Measurements from ENCODE around the gene CDADC1.

Gene CDADC1

DNA sequence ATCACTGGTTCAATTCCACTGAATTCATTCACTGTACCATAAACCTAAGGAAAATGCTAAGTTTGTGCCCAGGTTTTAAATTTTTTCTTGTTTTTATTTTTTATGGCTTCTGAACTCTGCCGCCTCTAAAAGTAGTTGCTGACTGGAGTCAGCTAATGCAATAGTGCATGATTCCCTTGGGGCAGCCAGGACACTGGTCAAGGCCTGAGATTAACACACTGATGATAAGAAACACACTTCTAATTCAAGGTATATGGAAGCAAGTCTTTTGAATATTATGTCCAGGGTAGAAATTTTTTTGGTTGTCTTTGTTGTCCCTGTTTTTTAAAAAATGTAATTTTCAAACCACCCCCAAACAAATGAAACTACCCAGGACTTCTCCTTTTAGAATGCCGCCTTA lies 72.2 kb downstream of the CDADC1 start:
- Histone ChIP-seq H3K9me3 (ENCODE audit: insufficient read depth, low read depth, low read length) (no peaks in the 10 kb centered on the region), H4K91ac (ENCODE audit: low read depth, low read length) (no peak overlapping the region), H4K8ac (ENCODE audit: low read depth, low read length) (no peak overlapping the region), H3K36me3 (ENCODE audit: control insufficient read depth in 1 of 2, insufficient read depth in 2 of 2, low read length in 2 of 2) (peaks cover 0 to 3% of the 10 kb centered on the region in 2 experiments), H2BK5ac (ENCODE audit: low read depth, low read length, poor library complexity) (no peak overlapping the region), H3K27ac (ENCODE audit: low read depth, low read length) (no peak overlapping the region), H3K14ac (ENCODE audit: low read length) (no peak overlapping the region), H3K23ac (ENCODE audit: low read length) (no peak overlapping the region), H3K27me3 (ENCODE audit: insufficient read depth, low read length) (no peaks in the 10 kb centered on the region), H2AK5ac (ENCODE audit: low read length) (no peak overlapping the region), H3K4ac (ENCODE audit: low read depth, low read length) (no peak overlapping the region), H3K79me2 (ENCODE audit: control insufficient read depth, insufficient read depth, low read length, poor library complexity) (no peaks in the 10 kb centered on the region), H3K18ac (ENCODE audit: low read length) (no peak overlapping the region), H2BK12ac (ENCODE audit: low read length) (no peak overlapping the region), H4K12ac (ENCODE audit: low read depth, low read length) (no peak overlapping the region), H3K4me1 (ENCODE audit: control insufficient read depth in 1 of 2, insufficient read depth in 2 of 2, low read length in 2 of 2) (no peaks in the 10 kb centered on the region), H3K4me3 (ENCODE audit: low read depth, low read length) (no peak overlapping the region), H3K4me2 (ENCODE audit: low read length) (no peak overlapping the region), H3K79me1 (ENCODE audit: low read length) (no peaks in the 10 kb centered on the region), H2BK120ac (ENCODE audit: insufficient read depth, low read length, poor library complexity) (no peak overlapping the region), H3K9ac (ENCODE audit: low read length) (no peak overlapping the region), H2AFZ (ENCODE audit: insufficient read depth, low read length, poor library complexity) (no peak overlapping the region)
- WGBS (ENCODE audit: extremely low coverage, insufficient coverage, insufficient read length): no CpG with 5 or more reads among the region's 2 CpGs
- peak in 1 of 2 donors; percentile 4 for DNase-seq

DNA sequence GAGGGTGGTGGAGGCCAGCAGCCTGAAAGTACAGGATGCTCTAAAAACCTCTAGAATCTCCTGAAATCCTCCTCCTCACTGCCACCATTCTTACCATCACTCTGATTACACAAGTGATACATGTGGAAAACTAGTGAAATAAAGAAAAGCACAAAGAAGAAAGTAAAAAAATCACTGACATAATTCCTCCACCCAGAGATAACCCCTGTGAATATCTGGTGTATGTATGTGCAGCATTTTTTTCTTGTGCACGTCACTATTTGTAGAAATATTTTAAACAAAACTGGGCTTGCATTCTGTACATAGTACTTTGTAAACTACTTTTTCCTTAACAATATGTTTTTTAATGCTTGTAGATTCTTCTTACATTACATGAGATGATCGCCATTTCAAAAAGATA lies 73.2 kb downstream of the CDADC1 start:
- H2AFZ ChIP-seq (ENCODE audit: insufficient read depth, low read length, poor library complexity): no peak overlapping the region
- H2BK120ac ChIP-seq (ENCODE audit: insufficient read depth, low read length, poor library complexity): no peak overlapping the region
- no peak overlapping the region for H2AK5ac ChIP-seq (ENCODE audit: low read length)
- WGBS (ENCODE audit: extremely low coverage, insufficient coverage, insufficient read length): no CpG with 5 or more reads among the region's 2 CpGs
- no peak overlapping the region for H4K12ac ChIP-seq (ENCODE audit: low read depth, low read length)
- H4K8ac ChIP-seq (ENCODE audit: low read depth, low read length): no peak overlapping the region
- no peak overlapping the region for H2BK5ac ChIP-seq (ENCODE audit: low read depth, low read length, poor library complexity)
- H3K23ac ChIP-seq (ENCODE audit: low read length): no peak overlapping the region
- H3K27me3 ChIP-seq (ENCODE audit: insufficient read depth, low read length): no peaks in the 10 kb centered on the region
- H3K18ac ChIP-seq (ENCODE audit: low read length): no peak overlapping the region
- no peaks in the 10 kb centered on the region for H3K4me1 ChIP-seq (ENCODE audit: control insufficient read depth in 1 of 2, insufficient read depth in 2 of 2, low read length in 2 of 2)
- peak in 1 of 2 donors; percentile 81 for DNase-seq
- no peaks in the 10 kb centered on the region for H3K79me2 ChIP-seq (ENCODE audit: control insufficient read depth, insufficient read depth, low read length, poor library complexity)
- H3K9ac ChIP-seq (ENCODE audit: low read length): no peak overlapping the region
- peaks cover 0 to 3% of the 10 kb centered on the region in 2 experiments for H3K36me3 ChIP-seq (ENCODE audit: control insufficient read depth in 1 of 2, insufficient read depth in 2 of 2, low read length in 2 of 2)
- H3K79me1 ChIP-seq (ENCODE audit: low read length): no peaks in the 10 kb centered on the region
- H3K4me3 ChIP-seq (ENCODE audit: low read depth, low read length): no peak overlapping the region
- H2BK12ac ChIP-seq (ENCODE audit: low read length): no peak overlapping the region
- H4K91ac ChIP-seq (ENCODE audit: low read depth, low read length): no peak overlapping the region
- H3K14ac ChIP-seq (ENCODE audit: low read length): no peak overlapping the region
- no peak overlapping the region for H3K4ac ChIP-seq (ENCODE audit: low read depth, low read length)
- no peaks in the 10 kb centered on the region for H3K9me3 ChIP-seq (ENCODE audit: insufficient read depth, low read depth, low read length)
- H3K27ac ChIP-seq (ENCODE audit: low read depth, low read length): no peak overlapping the region
- no peak overlapping the region for H3K4me2 ChIP-seq (ENCODE audit: low read length)

DNA sequence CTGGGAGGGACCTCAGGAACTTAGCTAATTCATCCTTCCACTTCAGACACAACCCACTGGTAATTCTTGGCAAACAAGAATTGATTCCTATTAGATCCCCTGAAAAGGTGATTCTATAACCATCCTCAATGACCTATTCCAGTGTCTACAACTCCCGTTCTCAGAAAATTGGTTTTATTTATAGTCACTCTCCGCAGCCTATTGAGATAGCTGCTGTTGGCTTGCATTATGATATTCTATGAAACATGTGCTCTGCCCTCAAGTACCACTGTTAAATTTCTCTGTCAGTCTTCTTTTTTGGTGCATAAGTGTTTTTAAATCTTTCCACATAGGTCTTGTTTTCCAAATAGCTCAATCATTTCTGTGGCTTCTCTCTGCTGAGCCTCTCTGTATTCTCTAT lies 75.0 kb downstream of the CDADC1 start:
- Histone ChIP-seq H4K12ac (ENCODE audit: low read depth, low read length) (no peak overlapping the region), H3K23ac (ENCODE audit: low read length) (no peak overlapping the region), H4K8ac (ENCODE audit: low read depth, low read length) (no peak overlapping the region), H3K4me1 (ENCODE audit: control insufficient read depth in 1 of 2, insufficient read depth in 2 of 2, low read length in 2 of 2) (no peaks in the 10 kb centered on the region), H3K79me1 (ENCODE audit: low read length) (no peaks in the 10 kb centered on the region), H3K79me2 (ENCODE audit: control insufficient read depth, insufficient read depth, low read length, poor library complexity) (no peaks in the 10 kb centered on the region), H4K91ac (ENCODE audit: low read depth, low read length) (no peak overlapping the region), H3K14ac (ENCODE audit: low read length) (no peak overlapping the region), H2BK12ac (ENCODE audit: low read length) (no peak overlapping the region), H2BK120ac (ENCODE audit: insufficient read depth, low read length, poor library complexity) (no peak overlapping the region), H3K4me2 (ENCODE audit: low read length) (no peak overlapping the region), H2BK5ac (ENCODE audit: low read depth, low read length, poor library complexity) (no peak overlapping the region), H3K27ac (ENCODE audit: low read depth, low read length) (no peak overlapping the region), H2AFZ (ENCODE audit: insufficient read depth, low read length, poor library complexity) (no peak overlapping the region), H3K9ac (ENCODE audit: low read length) (no peak overlapping the region), H3K9me3 (ENCODE audit: insufficient read depth, low read depth, low read length) (no peaks in the 10 kb centered on the region), H3K18ac (ENCODE audit: low read length) (no peak overlapping the region), H3K27me3 (ENCODE audit: insufficient read depth, low read length) (no peaks in the 10 kb centered on the region), H3K36me3 (ENCODE audit: control insufficient read depth in 1 of 2, insufficient read depth in 2 of 2, low read length in 2 of 2) (peaks cover 0 to 5% of the 10 kb centered on the region in 2 experiments), H2AK5ac (ENCODE audit: low read length) (no peak overlapping the region), H3K4ac (ENCODE audit: low read depth, low read length) (no peak overlapping the region), H3K4me3 (ENCODE audit: low read depth, low read length) (no peak overlapping the region)
- no CpG with 5 or more reads among the region's 2 CpGs for WGBS (ENCODE audit: extremely low coverage, insufficient coverage, insufficient read length)
- DNase-seq: no peak

DNA sequence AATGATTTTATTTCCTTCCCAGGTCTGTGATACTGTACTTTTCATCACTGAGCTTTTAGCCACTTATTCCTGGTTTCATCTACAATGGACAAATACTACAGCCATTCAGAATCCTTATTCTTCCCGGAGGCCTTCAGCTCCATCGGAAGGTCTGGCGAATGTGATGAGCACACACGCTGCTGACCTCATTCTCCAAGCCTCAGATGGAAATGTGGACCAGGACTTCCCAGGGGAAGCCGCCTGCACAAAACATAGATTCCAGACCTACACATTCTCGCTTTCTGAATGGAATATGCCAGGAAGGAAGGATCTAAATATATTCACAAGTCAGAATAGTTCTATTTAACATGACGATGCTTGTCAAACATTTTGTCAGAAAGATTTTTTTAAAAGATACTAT lies 75.6 kb downstream of the CDADC1 start:
- H4K91ac ChIP-seq (ENCODE audit: low read depth, low read length): no peak overlapping the region
- no peak overlapping the region for H3K9ac ChIP-seq (ENCODE audit: low read length)
- H3K79me1 ChIP-seq (ENCODE audit: low read length): no peaks in the 10 kb centered on the region
- no peak overlapping the region for H3K4me3 ChIP-seq (ENCODE audit: low read depth, low read length)
- H3K27me3 ChIP-seq (ENCODE audit: insufficient read depth, low read length): no peaks in the 10 kb centered on the region
- DNase-seq: no peak
- no peak overlapping the region for H3K27ac ChIP-seq (ENCODE audit: low read depth, low read length)
- no peak overlapping the region for H4K8ac ChIP-seq (ENCODE audit: low read depth, low read length)
- H2BK120ac ChIP-seq (ENCODE audit: insufficient read depth, low read length, poor library complexity): no peak overlapping the region
- H2AFZ ChIP-seq (ENCODE audit: insufficient read depth, low read length, poor library complexity): no peak overlapping the region
- peaks cover 0 to 5% of the 10 kb centered on the region in 2 experiments for H3K36me3 ChIP-seq (ENCODE audit: control insufficient read depth in 1 of 2, insufficient read depth in 2 of 2, low read length in 2 of 2)
- H2BK12ac ChIP-seq (ENCODE audit: low read length): no peak overlapping the region
- no peaks in the 10 kb centered on the region for H3K4me1 ChIP-seq (ENCODE audit: control insufficient read depth in 1 of 2, insufficient read depth in 2 of 2, low read length in 2 of 2)
- no CpG with 5 or more reads among the region's 7 CpGs for WGBS (ENCODE audit: extremely low coverage, insufficient coverage, insufficient read length)
- H3K23ac ChIP-seq (ENCODE audit: low read length): no peak overlapping the region
- no peak overlapping the region for H4K12ac ChIP-seq (ENCODE audit: low read depth, low read length)
- no peak overlapping the region for H2BK5ac ChIP-seq (ENCODE audit: low read depth, low read length, poor library complexity)
- H3K79me2 ChIP-seq (ENCODE audit: control insufficient read depth, insufficient read depth, low read length, poor library complexity): no peaks in the 10 kb centered on the region
- no peak overlapping the region for H3K4ac ChIP-seq (ENCODE audit: low read depth, low read length)
- no peak overlapping the region for H3K18ac ChIP-seq (ENCODE audit: low read length)
- H3K14ac ChIP-seq (ENCODE audit: low read length): no peak overlapping the region
- H3K4me2 ChIP-seq (ENCODE audit: low read length): no peak overlapping the region
- H3K9me3 ChIP-seq (ENCODE audit: insufficient read depth, low read depth, low read length): no peaks in the 10 kb centered on the region
- no peak overlapping the region for H2AK5ac ChIP-seq (ENCODE audit: low read length)
